Adipocyte (in vitro differentiated cells): Measurements from ENCODE around the gene CHCHD10.
A peak's percentile ranks its signal among the peaks of the same experiment; 100 is the strongest.

Experiments used
- DNase-seq: peaks from one replicate; pipeline ENCODE4 v3.0.0-alpha.2; 2015; ENCODE audit warnings: low read depth
- H3K27me3 ChIP-seq: replicated peaks from 2 replicates; pipeline ENCODE4 v1.7.0; 2013; ENCODE audit warnings: mild to moderate bottlenecking, low read length, moderate library complexity; ENCODE audit not compliant: control insufficient read depth, insufficient read depth
- H3K36me3 ChIP-seq: 2 replicates; pipeline ENCODE4 v1.7.0; 2013; ENCODE audit warnings: low read length, mild to moderate bottlenecking, moderate library complexity; ENCODE audit not compliant: control insufficient read depth, insufficient read depth, severe bottlenecking
- H3K4me1 ChIP-seq: 2 replicates; pipeline ENCODE4 v1.7.0; 2013; ENCODE audit warnings: mild to moderate bottlenecking, low read length, moderate library complexity; ENCODE audit not compliant: control insufficient read depth, insufficient read depth
- H3K4me3 ChIP-seq: 2 replicates; pipeline ENCODE4 v1.7.0; 2013; ENCODE audit warnings: mild to moderate bottlenecking, low read length, moderate library complexity
- H3K9ac ChIP-seq: 2 replicates; pipeline ENCODE4 v1.7.0; 2013; ENCODE audit warnings: mild to moderate bottlenecking, low read length, moderate library complexity
- H3K9me3 ChIP-seq: 2 replicates; pipeline ENCODE4 v1.7.0; 2013; ENCODE audit warnings: mild to moderate bottlenecking, low read length, moderate library complexity; ENCODE audit not compliant: control insufficient read depth

CHCHD10 gene

GRCh38 chr22:23767673-23768548 is at the start of gene CHCHD10:
CHCHD10 (minus strand) TSS chr22:23767972; CDS start chr22:23767874, 98 bp downstream.
- H3K36me3 ChIP-seq = no peaks in the 10 kb centered on the region
- peak within 1 kb of the TSS; percentile 90 for H3K9ac ChIP-seq
- H3K4me1 ChIP-seq = peaks cover 14% of the 10 kb centered on the region
- H3K27me3 ChIP-seq = no peaks in the 10 kb centered on the region
- DNase-seq = peak; percentile 87
- no peaks in the 10 kb centered on the region for H3K9me3 ChIP-seq
- peak within 1 kb of the TSS; percentile 85 for H3K4me3 ChIP-seq

GRCh38 chr22:23817146-23817545 is 49.4 kb upstream of the CHCHD10 start:
- Histone ChIP-seq H3K4me3 (no peak overlapping the region), H3K9ac (no peak overlapping the region), H3K36me3 (peaks cover 56% of the 10 kb centered on the region), H3K27me3 (no peaks in the 10 kb centered on the region), H3K4me1 (peaks cover 4% of the 10 kb centered on the region), H3K9me3 (no peaks in the 10 kb centered on the region)
- DNase-seq = no peak

DNA sequence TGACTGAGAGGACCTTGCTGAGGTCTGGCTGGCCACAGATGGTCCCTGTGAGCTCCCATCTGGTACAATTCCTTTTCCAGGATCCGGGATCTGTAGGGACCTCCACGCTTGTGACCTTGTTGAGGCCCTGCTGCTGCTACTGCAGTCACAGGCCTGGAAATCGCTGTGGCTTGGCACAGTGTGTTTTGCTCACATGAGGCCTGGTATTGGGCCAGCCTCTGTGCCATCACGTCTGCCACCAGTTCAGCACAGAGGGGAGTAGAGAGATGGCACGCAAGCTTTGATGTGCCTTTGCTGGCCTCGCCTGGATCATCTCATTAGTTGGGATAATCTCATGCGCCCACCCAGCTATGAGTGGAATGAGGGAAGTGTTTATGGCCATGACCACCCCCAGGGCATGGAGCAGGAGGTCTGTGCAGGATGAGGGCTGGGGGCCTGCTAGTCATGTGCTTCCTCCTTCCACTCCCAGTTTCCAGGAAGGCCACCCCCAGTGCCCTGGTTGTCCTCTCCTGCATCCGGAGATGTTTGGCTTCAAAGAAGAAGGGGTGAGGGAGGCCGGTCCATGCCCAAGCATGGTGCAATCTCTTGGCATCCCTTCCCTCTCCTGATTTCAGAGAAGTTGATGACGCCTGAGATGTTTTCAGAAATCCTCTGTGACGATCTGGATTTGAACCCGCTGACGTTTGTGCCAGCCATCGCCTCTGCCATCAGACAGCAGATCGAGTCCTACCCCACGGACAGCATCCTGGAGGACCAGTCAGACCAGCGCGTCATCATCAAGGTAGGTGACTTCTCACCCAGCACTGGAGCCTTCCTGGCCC is 48.6 kb upstream of the CHCHD10 start:
- H3K4me1 ChIP-seq = peaks cover 4% of the 10 kb centered on the region
- H3K27me3 ChIP-seq = no peaks in the 10 kb centered on the region
- H3K9me3 ChIP-seq = no peaks in the 10 kb centered on the region
- no peak for DNase-seq
- no peak overlapping the region for H3K4me3 ChIP-seq
- H3K36me3 ChIP-seq = peaks cover 54% of the 10 kb centered on the region
- H3K9ac ChIP-seq = no peak overlapping the region

- H3K4me3 ChIP-seq = no peak overlapping the region
- no peaks in the 10 kb centered on the region for H3K9me3 ChIP-seq
- DNase-seq = no peak
- no peak overlapping the region for H3K9ac ChIP-seq
- no peaks in the 10 kb centered on the region for H3K27me3 ChIP-seq
- H3K36me3 ChIP-seq = peaks cover 54% of the 10 kb centered on the region
- peaks cover 4% of the 10 kb centered on the region for H3K4me1 ChIP-seq
Observed at GRCh38 chr22:23815541-23816155, 47.9 kb upstream of the CHCHD10 start.

DNA sequence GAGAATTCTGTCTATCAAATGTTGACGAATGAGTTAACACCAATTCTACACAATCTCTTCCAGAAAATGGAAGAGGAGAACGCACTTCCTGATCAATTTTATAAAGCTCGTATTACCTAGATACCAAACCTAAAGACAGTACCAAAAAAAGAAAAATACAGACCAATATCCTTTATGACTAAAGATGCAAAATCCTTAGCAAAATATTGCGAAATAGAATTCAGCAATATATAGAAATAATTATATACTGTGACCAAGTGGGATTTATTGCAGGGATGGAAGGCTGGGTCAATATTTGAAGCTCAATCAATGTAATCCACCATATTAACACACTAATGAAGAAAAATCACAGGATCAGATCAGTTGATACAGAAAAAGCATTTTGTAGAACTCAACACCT is 44.6 kb upstream of the CHCHD10 start:
- Histone ChIP-seq H3K27me3 (no peaks in the 10 kb centered on the region), H3K4me1 (peaks cover 4% of the 10 kb centered on the region), H3K4me3 (no peak overlapping the region), H3K36me3 (peaks cover 28% of the 10 kb centered on the region), H3K9ac (no peak overlapping the region), H3K9me3 (no peaks in the 10 kb centered on the region)
- no peak for DNase-seq

- DNase-seq = no peak
- Histone ChIP-seq H3K36me3 (peaks cover 64% of the 10 kb centered on the region), H3K4me3 (no peak overlapping the region), H3K4me1 (peaks cover 4% of the 10 kb centered on the region), H3K27me3 (no peaks in the 10 kb centered on the region), H3K9ac (no peak overlapping the region), H3K9me3 (no peaks in the 10 kb centered on the region)
Observed at GRCh38 chr22:23806837-23807236, 39.1 kb upstream of the CHCHD10 start.

DNA sequence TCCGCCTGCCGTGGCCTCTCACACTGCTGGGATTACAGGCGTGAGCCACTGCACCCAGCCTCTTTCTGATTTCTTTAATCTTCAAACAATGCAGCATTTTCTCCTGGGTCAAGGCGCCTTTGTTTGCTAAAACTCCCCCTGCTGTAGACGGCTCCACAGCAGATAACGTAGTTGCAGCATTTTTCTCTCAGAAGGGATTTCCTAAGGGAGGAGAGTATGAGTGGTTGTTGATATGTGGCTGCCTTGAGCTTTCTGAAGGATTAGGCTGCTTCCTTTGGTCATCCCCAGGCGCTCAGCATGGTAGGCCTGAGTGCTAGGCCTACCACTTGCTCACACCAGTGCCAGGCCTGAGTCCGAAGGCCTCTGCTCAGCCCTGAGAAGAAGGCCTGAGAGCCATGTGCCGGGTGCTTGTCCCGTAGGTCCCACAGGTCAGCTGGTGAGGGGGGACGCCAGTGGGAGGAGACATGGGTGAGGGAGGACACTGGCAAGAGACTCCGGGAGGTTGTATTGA is 37.1 kb upstream of the CHCHD10 start:
- peaks cover 4% of the 10 kb centered on the region for H3K4me1 ChIP-seq
- no peak overlapping the region for H3K4me3 ChIP-seq
- H3K36me3 ChIP-seq = peaks cover 75% of the 10 kb centered on the region
- H3K9me3 ChIP-seq = no peaks in the 10 kb centered on the region
- H3K9ac ChIP-seq = no peak overlapping the region
- no peaks in the 10 kb centered on the region for H3K27me3 ChIP-seq
- no peak for DNase-seq

GRCh38 chr22:23803001-23803819 is 35.4 kb upstream of the CHCHD10 start:
- Histone ChIP-seq H3K4me3 (no peak overlapping the region), H3K36me3 (peaks cover 81% of the 10 kb centered on the region), H3K4me1 (peaks cover 4% of the 10 kb centered on the region), H3K27me3 (no peaks in the 10 kb centered on the region), H3K9me3 (no peaks in the 10 kb centered on the region), H3K9ac (no peak overlapping the region)
- no peak for DNase-seq

- H3K4me1 ChIP-seq = peaks cover 4% of the 10 kb centered on the region
- peaks cover 82% of the 10 kb centered on the region for H3K36me3 ChIP-seq
- no peak for DNase-seq
- H3K27me3 ChIP-seq = no peaks in the 10 kb centered on the region
- no peaks in the 10 kb centered on the region for H3K9me3 ChIP-seq
- no peak overlapping the region for H3K9ac ChIP-seq
- H3K4me3 ChIP-seq = no peak overlapping the region
Observed at GRCh38 chr22:23801886-23802377, 34.2 kb upstream of the CHCHD10 start.

DNA sequence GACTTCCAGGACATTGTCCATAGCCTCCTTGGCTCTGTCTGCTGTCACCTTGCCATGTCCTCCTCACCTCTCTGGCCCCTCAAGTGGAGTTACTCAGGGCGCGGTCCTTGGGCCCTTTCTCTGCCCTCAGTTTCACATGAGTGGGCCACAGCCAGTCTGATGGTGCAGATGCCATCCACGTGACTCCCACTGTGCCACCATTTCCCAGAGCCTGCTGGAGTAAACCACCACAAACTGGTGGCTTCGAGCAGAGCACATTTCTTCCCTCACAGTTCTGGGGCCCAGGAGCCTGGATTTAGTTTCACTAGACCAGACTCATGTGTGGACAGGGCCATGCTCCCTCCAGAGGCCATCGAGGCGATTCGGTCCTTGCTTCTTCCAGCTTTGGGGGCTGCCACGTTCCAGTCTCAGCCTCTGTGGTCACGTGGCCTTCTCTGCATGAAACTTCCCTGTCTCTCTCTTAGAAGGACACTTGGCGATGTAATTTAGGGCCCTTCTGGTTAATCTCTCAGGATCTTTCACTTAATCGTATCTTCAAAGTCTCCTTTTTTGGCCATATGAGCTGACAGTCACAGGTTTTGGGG is 33.6 kb upstream of the CHCHD10 start:
- no peak for DNase-seq

More for the DNA sequence above, 33.6 kb upstream of the CHCHD10 start:
- no peaks in the 10 kb centered on the region for H3K27me3 ChIP-seq
- no peak overlapping the region for H3K9ac ChIP-seq
- peaks cover 9% of the 10 kb centered on the region for H3K4me1 ChIP-seq
- peaks cover 77% of the 10 kb centered on the region for H3K36me3 ChIP-seq
- no peaks in the 10 kb centered on the region for H3K9me3 ChIP-seq
- no peak overlapping the region for H3K4me3 ChIP-seq
